Osteocyte (in vitro differentiated cells): ENCODE results near the gene CTIF. TPM values are rescaled to one million over a fixed set of nuclear protein-coding genes. Genes with fewer than 3 reads are reported as not detected.

Experiments used
- DNase-seq: peaks from one replicate; pipeline ENCODE4 v3.0.0; 2021; ENCODE audit warnings: mixed read lengths; ENCODE audit not compliant: unreplicated experiment; ENCODE audit errors: extremely low spot score
- H3K27ac Mint-ChIP-seq: one replicate; pipeline ENCODE4 v1.8.0; 2021; ENCODE audit warnings: mild to moderate bottlenecking, mixed read lengths; ENCODE audit not compliant: unreplicated experiment
- H3K27me3 Mint-ChIP-seq: one replicate; pipeline ENCODE4 v1.8.0; 2021; ENCODE audit warnings: mixed read lengths; ENCODE audit not compliant: unreplicated experiment
- H3K36me3 Mint-ChIP-seq: one replicate; pipeline ENCODE4 v1.8.0; 2021; ENCODE audit warnings: mixed read lengths; ENCODE audit not compliant: unreplicated experiment
- H3K4me1 Mint-ChIP-seq: one replicate; pipeline ENCODE4 v1.8.0; 2021; ENCODE audit warnings: mixed read lengths; ENCODE audit not compliant: unreplicated experiment
- H3K4me3 Mint-ChIP-seq: one replicate; pipeline ENCODE4 v1.8.0; 2021; ENCODE audit warnings: mild to moderate bottlenecking, moderate library complexity, mixed read lengths; ENCODE audit not compliant: unreplicated experiment
- H3K9me3 Mint-ChIP-seq: one replicate; pipeline ENCODE4 v1.8.0; 2021; ENCODE audit warnings: mixed read lengths; ENCODE audit not compliant: unreplicated experiment
- CTCF ChIP-seq: fragments of 200-600 bp; sonication (generic); IDR thresholded peaks from 2 replicates; pipeline ENCODE4 v1.5.0; 2021; ENCODE audit warnings: antibody characterized with exemption, mild to moderate bottlenecking, moderate library complexity
- total RNA-seq: library from RNA; stranded (reverse); gene quantifications from 2 replicates; pipeline ENCODE4 v1.2.1, GENCODE V29; 2021

Gene CTIF
- total RNA-seq, 1 donor from 2014 or later: 172 TPM

GRCh38 chr18:48640566-48641270 lies 101.9 kb downstream of the CTIF start:
- no peak for TF ChIP-seq CTCF
- DNase-seq: no peak
- H3K4me1 Mint-ChIP-seq: peaks cover 54% of the 10 kb centered on the region
- H3K9me3 Mint-ChIP-seq: peaks cover 8% of the 10 kb centered on the region
- H3K27me3 Mint-ChIP-seq: no peaks in the 10 kb centered on the region
- H3K36me3 Mint-ChIP-seq: peaks cover 46% of the 10 kb centered on the region
- peak overlapping the region; percentile 55 for H3K27ac Mint-ChIP-seq
- no peak overlapping the region for H3K4me3 Mint-ChIP-seq

DNA sequence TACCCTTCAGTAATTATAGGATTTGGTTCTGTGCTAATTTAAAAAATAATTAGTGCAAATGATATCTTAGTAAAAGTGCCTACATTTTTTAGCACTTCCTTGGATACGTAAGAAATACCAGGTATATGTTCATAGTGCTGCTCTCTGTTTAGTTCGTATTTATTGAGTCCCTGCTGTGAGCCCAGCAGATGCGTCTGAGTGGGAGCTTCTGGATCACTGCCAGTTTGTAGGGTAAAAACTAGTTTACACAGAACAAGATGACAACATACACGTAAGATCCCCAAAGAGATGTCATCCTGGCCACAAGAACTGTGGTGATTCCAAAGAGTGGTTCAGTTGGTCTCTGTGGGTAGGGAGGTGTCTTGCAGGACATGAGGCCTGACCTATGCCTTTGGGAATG lies 103.2 kb downstream of the CTIF start:
- no peak overlapping the region for H3K4me3 Mint-ChIP-seq
- H3K27ac Mint-ChIP-seq: peak overlapping the region; percentile 59
- TF ChIP-seq CTCF: no peak
- peaks cover 63% of the 10 kb centered on the region for H3K4me1 Mint-ChIP-seq
- H3K36me3 Mint-ChIP-seq: peaks cover 51% of the 10 kb centered on the region
- peaks cover 8% of the 10 kb centered on the region for H3K9me3 Mint-ChIP-seq
- DNase-seq: no peak
- H3K27me3 Mint-ChIP-seq: no peaks in the 10 kb centered on the region

GRCh38 chr18:48642503-48642902 lies 103.7 kb downstream of the CTIF start:
- Mint-ChIP-seq H3K27ac (no peak overlapping the region), H3K9me3 (peaks cover 8% of the 10 kb centered on the region), H3K4me3 (no peak overlapping the region), H3K36me3 (peaks cover 49% of the 10 kb centered on the region), H3K4me1 (peaks cover 63% of the 10 kb centered on the region), H3K27me3 (no peaks in the 10 kb centered on the region)
- no peak for TF ChIP-seq CTCF
- no peak for DNase-seq

GRCh38 chr18:48643262-48643661 lies 104.4 kb downstream of the CTIF start:
- H3K27ac Mint-ChIP-seq: peak overlapping the region; percentile 74
- no peak overlapping the region for H3K4me3 Mint-ChIP-seq
- H3K4me1 Mint-ChIP-seq: peaks cover 66% of the 10 kb centered on the region
- DNase-seq: no peak
- H3K27me3 Mint-ChIP-seq: no peaks in the 10 kb centered on the region
- no peak for TF ChIP-seq CTCF
- peaks cover 8% of the 10 kb centered on the region for H3K9me3 Mint-ChIP-seq
- H3K36me3 Mint-ChIP-seq: peaks cover 42% of the 10 kb centered on the region

- Mint-ChIP-seq H3K27ac (no peak overlapping the region), H3K36me3 (peaks cover 35% of the 10 kb centered on the region), H3K9me3 (peaks cover 8% of the 10 kb centered on the region), H3K4me3 (no peak overlapping the region), H3K4me1 (peaks cover 61% of the 10 kb centered on the region), H3K27me3 (no peaks in the 10 kb centered on the region)
- no peak for TF ChIP-seq CTCF
- DNase-seq: no peak
Measured at GRCh38 chr18:48644029-48644428, 105.2 kb downstream of the CTIF start.
